ENCODE measurements around the gene ZNF662. TPM values are rescaled to one million over a fixed set of nuclear protein-coding genes. Genes with fewer than 3 reads are reported as not detected.

Gene ZNF662
- total RNA-seq, 2 experiments from 2014 or later = 2.5 to 2.7 TPM

GRCh38 chr3:42963269-42963668, 57.3 kb downstream of the ZNF662 start:
- H3K27ac ChIP-seq (ENCODE audit: low read depth in 1 of 2, low read length in 2 of 2) = no peak overlapping the region
- H3K27me3 ChIP-seq (ENCODE audit: control insufficient read depth in 1 of 2, insufficient read depth in 2 of 2, low read length in 2 of 2) = no peaks in the 10 kb centered on the region
- CTCF ChIA-PET = interaction anchor here (2.4 kb wide), 1 partner anchor 108 kb away, joined by 8 read pairs; no protein-coding TSS in a partner anchor
- H3K9me3 Mint-ChIP-seq = no peaks in the 10 kb centered on the region
- POLR2A ChIA-PET = interaction anchor here (1.2 to 1.6 kb wide), 3 partner anchors 43 to 333 kb away, joined by 3 to 5 read pairs (median 4); no protein-coding TSS in a partner anchor
- H3K36me3 ChIP-seq (ENCODE audit: insufficient read depth, low read length) = no peaks in the 10 kb centered on the region
- no peaks in the 10 kb centered on the region for H3K36me3 Mint-ChIP-seq (ENCODE audit: low read depth)
- no peaks in the 10 kb centered on the region for H3K9me3 ChIP-seq (ENCODE audit: control insufficient read depth in 1 of 2, insufficient read depth in 1 of 2, low read length in 2 of 2)
- no peak for TF ChIP-seq CTCF (IDR thresholded peaks at IDR 0.05)
- peaks cover 37% of the 10 kb centered on the region for H3K4me1 Mint-ChIP-seq (ENCODE audit: low read depth)
- intact Hi-C loops (cut with DNase I, micrococcal nuclease) = loop anchor here (2.0 to 10.0 kb wide), 6 partner anchors 108 to 1234 kb away; no protein-coding TSS in a partner anchor
- no peak overlapping the region for H3K4me3 Mint-ChIP-seq
- DNase-seq = no peak
- no peak overlapping the region for H3K27ac Mint-ChIP-seq
- H3K4me3 ChIP-seq (ENCODE audit: low read length) = no peak overlapping the region
- no peak for ATAC-seq (ENCODE audit: poor library complexity)
- peaks cover 4% of the 10 kb centered on the region for H3K27me3 Mint-ChIP-seq
- H3K4me1 ChIP-seq (ENCODE audit: insufficient read depth, low read length) = peaks cover 12% of the 10 kb centered on the region

GRCh38 chr3:42964266-42964665, 58.3 kb downstream of the ZNF662 start:
- no peak for TF ChIP-seq CTCF (IDR thresholded peaks at IDR 0.05)
- ChIA-PET POLR2A (interaction anchor here (0.8 to 1.6 kb wide), 5 partner anchors 10 to 382 kb away, joined by 3 to 5 read pairs (median 3); no protein-coding TSS in a partner anchor), CTCF (no interaction called here)
- ATAC-seq (ENCODE audit: poor library complexity) = peak; percentile 44
- peak overlapping the region; percentile 6 for H3K4me3 Mint-ChIP-seq
- H3K27me3 Mint-ChIP-seq = peaks cover 4% of the 10 kb centered on the region
- H3K36me3 ChIP-seq (ENCODE audit: insufficient read depth, low read length) = no peaks in the 10 kb centered on the region
- peaks cover 37% of the 10 kb centered on the region for H3K4me1 Mint-ChIP-seq (ENCODE audit: low read depth)
- DNase-seq = peak in 4 of 14 experiments; percentile 2 to 20 (median 12)
- H3K4me1 ChIP-seq (ENCODE audit: insufficient read depth, low read length) = peaks cover 12% of the 10 kb centered on the region
- no peaks in the 10 kb centered on the region for H3K27me3 ChIP-seq (ENCODE audit: control insufficient read depth in 1 of 2, insufficient read depth in 2 of 2, low read length in 2 of 2)
- H3K4me3 ChIP-seq (ENCODE audit: low read length) = no peak overlapping the region
- no peak overlapping the region for H3K27ac ChIP-seq (ENCODE audit: low read depth in 1 of 2, low read length in 2 of 2)
- no peaks in the 10 kb centered on the region for H3K36me3 Mint-ChIP-seq (ENCODE audit: low read depth)
- no peaks in the 10 kb centered on the region for H3K9me3 ChIP-seq (ENCODE audit: control insufficient read depth in 1 of 2, insufficient read depth in 1 of 2, low read length in 2 of 2)
- intact Hi-C loops (cut with DNase I, micrococcal nuclease) = loop anchor here (5.0 to 10.0 kb wide), 5 partner anchors 123 to 1233 kb away; no protein-coding TSS in a partner anchor
- H3K9me3 Mint-ChIP-seq = no peaks in the 10 kb centered on the region
- peak overlapping the region; percentile 48 for H3K27ac Mint-ChIP-seq

Other genes starting within 250 kb of the ZNF662 start
- not detected for gene KLHL40, start 220.6 kb upstream of the ZNF662 start, total RNA-seq
- gene HHATL, start 203.3 kb upstream of the ZNF662 start, total RNA-seq = not detected
- gene CCDC13, start 132.9 kb upstream of the ZNF662 start, total RNA-seq = under 1 TPM in 1 of 2 experiments, not detected in 1; 0.38 TPM
- gene HIGD1A, start 101.7 kb upstream of the ZNF662 start, total RNA-seq = 10 to 100 TPM in 1 of 2 experiments, 1 to 10 TPM in 1; 9.3 to 11.3 TPM
- under 1 TPM in 1 of 2 experiments, not detected in 1; 0.42 TPM for gene ACKR2, start 96.7 kb upstream of the ZNF662 start, total RNA-seq
- gene CYP8B1, start 30.3 kb upstream of the ZNF662 start, total RNA-seq = not detected
- gene GASK1A, start 73.2 kb downstream of the ZNF662 start, total RNA-seq = under 1 TPM in 1 of 2 experiments, not detected in 1; 0.28 TPM
- 1 to 10 TPM; 6.8 to 8.4 TPM for gene POMGNT2, start 199.9 kb downstream of the ZNF662 start, total RNA-seq

Data from CD4-positive, alpha-beta T cell (primary cell).